H1 (cell line): ENCODE data around the gene HPCAL4. TPM values are rescaled to one million over a fixed set of nuclear protein-coding genes. Genes with fewer than 3 reads are reported as not detected.
A peak's percentile ranks its signal among the peaks of the same experiment; 100 is the strongest.

ENCODE experiments used
- ASH2L ChIP-seq: fragments of 200-600, 300-600 bp; sonication (generic); IDR thresholded peaks from one replicate; pipeline ENCODE4 v1.7.1; 2017; ENCODE audit warnings: low read length
- CTCF ChIP-seq, 3 experiments: IDR thresholded peaks; 1 replicate in 2 of 3; 2 replicates in 1 of 3; pipeline versions ENCODE4 v1.5.1 to v1.6.1; 2011; ENCODE audit warnings: low read length in 3 of 3, mild to moderate bottlenecking in 3 of 3, inconsistent platforms in 2 of 3, low read depth in 1 of 3, moderate library complexity in 1 of 3; ENCODE audit not compliant: insufficient read depth in 1 of 3; ENCODE audit errors: control extremely low read depth in 1 of 3
- EP300 ChIP-seq, 2 experiments: IDR thresholded peaks; 1 replicate in 1 of 2; 2 replicates in 1 of 2; pipeline ENCODE4 v1.6.1; 2011 to 2012; ENCODE audit warnings: low read depth in 2 of 2, low read length in 2 of 2, mild to moderate bottlenecking in 2 of 2, borderline replicate concordance in 1 of 2, inconsistent platforms in 1 of 2, moderate library complexity in 1 of 2
- POLR2A ChIP-seq, 2 experiments: IDR thresholded peaks; 1 replicate in 1 of 2; 2 replicates in 1 of 2; pipeline ENCODE4 v1.6.1; 2011; ENCODE audit warnings: low read depth in 2 of 2, low read length in 2 of 2, mild to moderate bottlenecking in 2 of 2; ENCODE audit errors: control extremely low read depth in 1 of 2
- RAD21 ChIP-seq, 2 experiments: IDR thresholded peaks in 1 of 2; conservative IDR thresholded peaks in 1 of 2; 2 replicates each; pipeline ENCODE4 v1.6.1; 2011; ENCODE audit warnings: low read depth in 2 of 2, low read length in 2 of 2, improper control_type of control experiment in 1 of 2, inconsistent platforms in 1 of 2, mild to moderate bottlenecking in 1 of 2, moderate library complexity in 1 of 2
- RFX5 ChIP-seq: IDR thresholded peaks from 2 replicates; pipeline ENCODE4 v1.6.1; 2011; ENCODE audit warnings: low read depth, low read length, improper control_type of control experiment, borderline replicate concordance
- RNF2 ChIP-seq: fragments of 200-900, 300-1000 bp; sonication (generic); IDR thresholded peaks from 2 replicates; pipeline ENCODE4 v1.7.1; 2016; ENCODE audit warnings: borderline replicate concordance, low read depth, mild to moderate bottlenecking, antibody characterized with exemption, low read length; ENCODE audit not compliant: poor library complexity, severe bottlenecking; ENCODE audit errors: missing control alignments
- RXRA ChIP-seq: IDR thresholded peaks from 2 replicates; pipeline ENCODE4 v1.6.1; 2011; ENCODE audit warnings: low read depth, mild to moderate bottlenecking, low read length, moderate library complexity; ENCODE audit not compliant: insufficient read depth
- SP4 ChIP-seq: IDR thresholded peaks from 2 replicates; pipeline ENCODE4 v1.6.1; 2012; ENCODE audit warnings: low read length, inconsistent platforms
- SUZ12 ChIP-seq: fragments of 200-600 bp; sonication (generic); IDR thresholded peaks from 2 replicates; pipeline ENCODE4 v1.6.1; 2012; ENCODE audit warnings: mild to moderate bottlenecking, inconsistent platforms, low read length, moderate library complexity, mixed read lengths
- polyA plus RNA-seq, 7 experiments: library from polyadenylated mRNA; depleted of rRNA in 3 of 7; stranded (reverse) in 5 of 7; unstranded in 2 of 7; fragments of >200 nt in 5 of 7; fragments of 200-250 nt in 2 of 7; gene quantifications; 1 replicate in 5 of 7; 2 replicates in 1 of 7; 4 replicates in 1 of 7; pipeline versions ENCODE4 v1.2.1 to v1.2.3, GENCODE V29; 2011 to 2013; ENCODE audit warnings: missing spikeins in 2 of 7, mixed read lengths in 2 of 7
- total RNA-seq: library from RNA; stranded (reverse); fragmentation: NEBNext Ultra II Directional; extraction: Animal tissue kit (Norgen Biotek cat#: 25700); gene quantifications from 2 replicates; pipeline ENCODE4 v1.2.1, GENCODE V29; 2021
- TF ChIP-seq, protein P1 (sequence below): IDR thresholded peaks from 2 replicates; pipeline ENCODE4 v1.6.1; 2011; ENCODE audit warnings: low read depth, mild to moderate bottlenecking, low read length; ENCODE audit not compliant: insufficient read depth

The HPCAL4 gene
- total and polyA plus RNA-seq, 2 of the 8 experiments (the other 6 are each of a cell fraction or from before 2014, with no cell fraction given) = 0.54 to 0.74 TPM

DNA sequence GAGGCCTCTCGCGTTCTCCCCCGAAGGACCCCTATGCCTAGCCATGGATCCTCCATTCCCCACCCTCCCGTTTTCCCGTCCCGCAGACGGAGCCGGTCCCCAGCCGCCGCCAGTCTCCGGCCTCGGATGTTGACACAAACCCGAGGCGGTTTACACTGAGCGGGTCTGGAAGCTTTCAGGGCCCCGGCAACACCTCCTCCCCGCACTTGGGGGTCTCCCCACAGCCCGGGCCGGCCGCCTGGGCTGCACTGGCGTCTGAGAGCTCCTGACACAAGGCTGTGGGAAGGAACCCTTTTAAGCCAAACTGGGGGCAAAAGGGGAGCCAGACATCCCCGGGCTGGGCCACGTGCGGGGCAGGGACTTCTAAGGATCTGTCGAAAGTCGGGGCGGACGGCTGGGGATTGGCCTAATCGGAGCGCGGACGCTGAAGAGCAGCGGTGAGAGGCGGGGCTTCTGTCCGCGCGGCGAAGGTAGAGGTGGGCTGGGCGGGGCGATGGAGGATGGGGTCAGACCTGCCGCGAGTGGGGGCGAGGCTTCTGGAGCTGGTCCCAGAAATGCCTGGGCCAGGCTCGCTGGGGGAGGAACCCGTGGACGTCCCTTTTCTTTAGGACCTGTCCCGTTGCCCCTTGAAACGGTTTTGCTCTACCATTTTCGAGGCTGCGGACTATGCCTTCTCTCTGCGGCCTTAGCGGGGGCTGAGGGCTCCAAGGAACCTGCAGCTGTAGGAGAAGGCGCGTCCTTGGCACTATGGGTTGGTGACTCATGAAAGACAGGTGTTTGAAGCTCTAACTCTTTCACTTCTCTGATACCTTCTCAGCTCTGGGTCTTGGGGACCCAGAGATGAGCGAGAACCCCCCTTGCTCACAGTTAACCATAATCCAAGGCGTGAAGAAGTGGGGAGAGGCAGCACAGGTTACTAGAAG lies 1.2 kb upstream of the HPCAL4 start (continued):
- TF ChIP-seq RNF2 (peak; percentile 58), ASH2L (peak; percentile 21), CTCF (IDR thresholded peaks at IDR 0.05; ENCODE audit: control extremely low read depth in 1 of 3, insufficient read depth in 1 of 3, low read depth in 1 of 3, low read length in 3 of 3) (no peak), SP4 (no peak), EP300 (IDR thresholded peaks at IDR 0.05; ENCODE audit: borderline replicate concordance in 1 of 2, low read depth in 2 of 2, low read length in 2 of 2) (no peak), RFX5 (no peak), POLR2A (IDR thresholded peaks at IDR 0.05; ENCODE audit: control extremely low read depth in 1 of 2, low read depth in 2 of 2, low read length in 2 of 2) (no peak), SUZ12 (peak; percentile 84), RXRA (no peak), RAD21 (IDR thresholded peaks at IDR 0.05 in 1 of 2, conservative IDR thresholded peaks at IDR 0.05 in 1 of 2; ENCODE audit: low read depth in 2 of 2, low read length in 2 of 2) (no peak)
- TF ChIP-seq, protein P1, sequence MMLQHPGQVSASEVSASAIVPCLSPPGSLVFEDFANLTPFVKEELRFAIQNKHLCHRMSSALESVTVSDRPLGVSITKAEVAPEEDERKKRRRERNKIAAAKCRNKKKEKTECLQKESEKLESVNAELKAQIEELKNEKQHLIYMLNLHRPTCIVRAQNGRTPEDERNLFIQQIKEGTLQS = no peak
- TF ChIP-seq, all 59 proteins: peak for 6
